HCT116 (cell line): ENCODE results near the gene NFIB. TPM values are rescaled to one million over a fixed set of nuclear protein-coding genes. Genes with fewer than 3 reads are reported as not detected.

ENCODE experiments used
- ATAC-seq: fragments of 200-7000 bp; cut with Tn5 transposase; 2 replicates; pipeline ENCODE4 v1.9.1; 2020; ENCODE audit warnings: mild to moderate bottlenecking, moderate library complexity
- BruUV-seq: library from RNA; stranded (reverse); fragments of 400-500 nt; replicated peaks from 2 replicates; lab custom pipeline; 2021; lab: Mats Ljungman, UMichigan
- CTCF ChIA-PET: fragments of 300-600 bp; sonication (Branson Sonifier 250); formaldehyde crosslinking; loops from one replicate; lab custom pipeline; 2021; ENCODE audit warnings: antibody characterized with exemption; lab: Charles Lee
- POLR2A ChIA-PET: fragments of 300-600, 350-600 bp; sonication (Branson Sonifier 250); formaldehyde crosslinking; loops from one replicate; lab custom pipeline; 2021; ENCODE audit warnings: antibody characterized with exemption; lab: Charles Lee
- RAD21 ChIA-PET, 2 experiments: fragments of 300-600 bp; sonication (Branson Sonifier 250); formaldehyde crosslinking; loops; one replicate each; lab custom pipeline; 2023; ENCODE audit warnings: low total read pairs in 2 of 2; ENCODE audit not compliant: uncharacterized antibody in 2 of 2, unreplicated experiment in 2 of 2, low non-redundant PET in 1 of 2; lab: Charles Lee
- DNase-seq: peaks from one replicate; pipeline ENCODE4 v3.0.0-alpha.2; 2010; ENCODE audit warnings: low read depth, low spot score
- H2AFZ ChIP-seq: fragments of 200-600 bp; shearing (Covaris generic), sonication (generic); 2 replicates; pipeline ENCODE4 v1.6.1; 2017; ENCODE audit warnings: low read depth, mixed run types, mixed read lengths, antibody characterized with exemption, low read length; ENCODE audit not compliant: poor library complexity, severe bottlenecking
- H3K27ac ChIP-seq: 2 replicates; pipeline ENCODE4 v1.5.1; 2012; ENCODE audit warnings: low read depth, low read length
- H3K27me3 ChIP-seq: fragments of 200-600 bp; sonication (generic); 2 replicates; pipeline ENCODE4 v1.6.1; 2016; ENCODE audit warnings: mixed run types, low read length, mixed read lengths; ENCODE audit not compliant: insufficient read depth
- H3K36me3 ChIP-seq, 2 experiments: fragments of 200-500 bp in 1 of 2; fragments of 200-600 bp in 1 of 2; sonication (Bioruptor generic) in 1 of 2; sonication (generic) in 1 of 2; 2 replicates each; pipeline versions ENCODE4 v1.5.1 to v1.6.1; 2014 to 2016; ENCODE audit warnings: low read length in 2 of 2, inconsistent platforms in 1 of 2, mixed read lengths in 1 of 2, mixed run types in 1 of 2; ENCODE audit not compliant: insufficient read depth in 2 of 2, control insufficient read depth in 1 of 2
- H3K4me1 ChIP-seq, 2 experiments: fragments of 200-600 bp in 1 of 2; sonication (generic) in 1 of 2; 2 replicates each; pipeline versions ENCODE4 v1.5.1 to v1.6.1; 2012 to 2017; ENCODE audit warnings: low read length in 2 of 2, inconsistent platforms in 1 of 2, mild to moderate bottlenecking in 1 of 2, mixed read lengths in 1 of 2, mixed run types in 1 of 2, moderate library complexity in 1 of 2; ENCODE audit not compliant: insufficient read depth in 2 of 2, control insufficient read depth in 1 of 2
- H3K4me2 ChIP-seq: fragments of 200-600 bp; sonication (generic); 2 replicates; pipeline ENCODE4 v1.6.1; 2017; ENCODE audit warnings: mixed run types, low read length, mixed read lengths
- H3K4me3 ChIP-seq, 2 experiments: fragments of 200-600 bp in 1 of 2; sonication (generic) in 1 of 2; replicated peaks in 1 of 2; 2 replicates each; pipeline ENCODE4 v1.5.1; 2011 to 2016; ENCODE audit warnings: low read length in 2 of 2, control low read depth in 1 of 2, low read depth in 1 of 2, mild to moderate bottlenecking in 1 of 2, mixed read lengths in 1 of 2, mixed run types in 1 of 2
- H3K79me2 ChIP-seq: fragments of 200-600 bp; sonication (generic); 2 replicates; pipeline ENCODE4 v1.6.1; 2017; ENCODE audit warnings: mild to moderate bottlenecking, mixed run types, low read length, moderate library complexity, mixed read lengths; ENCODE audit not compliant: insufficient read depth
- H3K9ac ChIP-seq: fragments of 200-600 bp; sonication (generic); 2 replicates; pipeline ENCODE4 v1.6.1; 2016; ENCODE audit warnings: low read length, mixed read lengths
- H3K9me2 ChIP-seq: fragments of 200-600 bp; sonication (generic), shearing (Covaris generic); 2 replicates; pipeline ENCODE4 v1.6.1; 2017; ENCODE audit warnings: mixed run types, mild to moderate bottlenecking, moderate library complexity; ENCODE audit not compliant: insufficient read depth
- H3K9me3 ChIP-seq, 2 experiments: fragments of 200-500 bp in 1 of 2; fragments of 200-600 bp in 1 of 2; sonication (Bioruptor generic) in 1 of 2; sonication (generic) in 1 of 2; 2 replicates each; pipeline ENCODE4 v1.6.1; 2014 to 2017; ENCODE audit warnings: low read length in 2 of 2, mixed read lengths in 2 of 2, inconsistent platforms in 1 of 2, low read depth in 1 of 2, mild to moderate bottlenecking in 1 of 2, mixed run types in 1 of 2, moderate library complexity in 1 of 2; ENCODE audit not compliant: control insufficient read depth in 1 of 2, insufficient read depth in 1 of 2
- H4K20me1 ChIP-seq: fragments of 200-600 bp; sonication (generic), shearing (Covaris generic); 2 replicates; pipeline ENCODE4 v1.6.1; 2017; ENCODE audit warnings: mixed run types, mild to moderate bottlenecking, moderate library complexity; ENCODE audit not compliant: insufficient read depth
- ATF3 ChIP-seq: IDR thresholded peaks from 2 replicates; pipeline ENCODE4 v1.6.1; 2012
- CEBPB ChIP-seq: IDR thresholded peaks from 2 replicates; pipeline ENCODE4 v1.6.1; 2012; ENCODE audit warnings: low read depth
- CTCF ChIP-seq, 3 experiments: fragments of 200-600 bp in 1 of 3; sonication (generic) in 1 of 3; IDR thresholded peaks in 2 of 3; conservative IDR thresholded peaks in 1 of 3; 2 replicates each; pipeline ENCODE4 v1.5.1; 2012 to 2017; ENCODE audit warnings: low read depth in 2 of 3, low read length in 2 of 3, antibody characterized with exemption in 1 of 3, borderline replicate concordance in 1 of 3, control low read depth in 1 of 3, mild to moderate bottlenecking in 1 of 3, mixed read lengths in 1 of 3, mixed run types in 1 of 3, moderate library complexity in 1 of 3; ENCODE audit not compliant: insufficient read depth in 1 of 3
- EGR1 ChIP-seq: IDR thresholded peaks from 2 replicates; pipeline ENCODE4 v1.6.1; 2012; ENCODE audit warnings: low read depth
- ELF1 ChIP-seq: IDR thresholded peaks from 2 replicates; pipeline ENCODE4 v1.6.1; 2012; ENCODE audit warnings: low read depth, borderline replicate concordance
- EZH2 ChIP-seq: fragments of 200-600 bp; sonication (generic); IDR thresholded peaks from 2 replicates; pipeline ENCODE4 v1.6.1; 2017; ENCODE audit warnings: antibody characterized with exemption, mixed run types
- EZH2phosphoT487 ChIP-seq: fragments of 200-600 bp; IDR thresholded peaks from 2 replicates; pipeline ENCODE4 v1.6.1; 2018; ENCODE audit warnings: antibody characterized with exemption, borderline replicate concordance
- FOSL1 ChIP-seq: IDR thresholded peaks from 2 replicates; pipeline ENCODE4 v1.6.1; 2012; ENCODE audit warnings: low read depth
- JUND ChIP-seq: IDR thresholded peaks from 2 replicates; pipeline ENCODE4 v1.6.1; 2012
- POLR2AphosphoS5 ChIP-seq: IDR thresholded peaks from 2 replicates; pipeline ENCODE4 v1.6.1; 2011; ENCODE audit warnings: mild to moderate bottlenecking, low read depth, low read length, moderate library complexity
- REST ChIP-seq: IDR thresholded peaks from 2 replicates; pipeline ENCODE4 v1.6.1; 2012; ENCODE audit warnings: low read depth
- SIN3A ChIP-seq: IDR thresholded peaks from 2 replicates; pipeline ENCODE4 v1.6.1; 2012; ENCODE audit warnings: low read depth
- SP1 ChIP-seq: IDR thresholded peaks from 2 replicates; pipeline ENCODE4 v1.6.1; 2012; ENCODE audit warnings: low read depth
- ZFX ChIP-seq: fragments of 450-650 bp; IDR thresholded peaks from 2 replicates; pipeline ENCODE4 v1.6.1; 2017
- intact Hi-C: fragments of 100-400 bp; cut with micrococcal nuclease; formaldehyde crosslinking; loops from 2 replicates; pipeline ENCODE4 v1.10.0; 2022
- total RNA-seq: library from RNA; stranded (reverse); gene quantifications from one replicate; pipeline ENCODE4 v1.2.1, GENCODE V29; 2021; ENCODE audit not compliant: unreplicated experiment

NFIB gene
- total RNA-seq, 1 experiment from 2014 or later = 6.6 TPM

GRCh38 chr9:14361074-14361473 lies 47.1 kb upstream of the NFIB start (continued):
- TF ChIP-seq REST (no peak), ATF3 (no peak), ELF1 (no peak), EZH2phosphoT487 (no peak), ZFX (no peak), CEBPB (no peak)

- H2AFZ ChIP-seq = no peak overlapping the region
- no peaks in the 10 kb centered on the region for H3K36me3 ChIP-seq
- intact Hi-C loops = loop anchor here (10.0 kb wide), 1 partner anchor 294 kb away; no protein-coding TSS in a partner anchor
- no peaks in the 10 kb centered on the region for H3K9me3 ChIP-seq
- no peaks in the 10 kb centered on the region for H3K4me1 ChIP-seq
- ChIA-PET POLR2A (no interaction called here), CTCF (no interaction called here), RAD21 (no interaction called here)
- TF ChIP-seq CEBPB = no peak
- TF ChIP-seq FOSL1 = no peak
- no peak for TF ChIP-seq EGR1
- TF ChIP-seq JUND = no peak
- no peak for TF ChIP-seq CTCF (IDR thresholded peaks at IDR 0.05 in 2 of 3, conservative IDR thresholded peaks at IDR 0.05 in 1 of 3; ENCODE audit: borderline replicate concordance in 1 of 3, insufficient read depth in 1 of 3, low read depth in 2 of 3, low read length in 2 of 3)
- no peak for TF ChIP-seq SP1
- no peak for TF ChIP-seq POLR2AphosphoS5
- TF ChIP-seq SIN3A = no peak
- TF ChIP-seq EZH2 = no peak
- H3K27me3 ChIP-seq = no peaks in the 10 kb centered on the region
- no peak overlapping the region for H3K27ac ChIP-seq
- no peaks in the 10 kb centered on the region for H4K20me1 ChIP-seq
- H3K9me2 ChIP-seq = no peaks in the 10 kb centered on the region
- ATAC-seq = no peak
- no peaks in the 10 kb centered on the region for H3K79me2 ChIP-seq
- BruUV-seq = no TSS peak
- H3K4me2 ChIP-seq = no peak overlapping the region
- H3K4me3 ChIP-seq = no peak overlapping the region
- H3K9ac ChIP-seq = no peak overlapping the region
- DNase-seq = no peak
These were observed 44.6 kb upstream of the NFIB start for GRCh38 chr9:14358523-14358922.
